ENCODE results near the gene PROSER1.

- TF ChIP-seq POLR2AphosphoS5 (IDR thresholded peaks at IDR 0.05; ENCODE audit: low read depth, low read length): no peak
- TF ChIP-seq TAF1 (IDR thresholded peaks at IDR 0.05; ENCODE audit: borderline replicate concordance, insufficient read depth, low read length): no peak
- no peak for TF ChIP-seq REST (IDR thresholded peaks at IDR 0.05; ENCODE audit: insufficient read depth in 1 of 2, low read depth in 2 of 2, low read length in 2 of 2)
- TF ChIP-seq SIN3A (IDR thresholded peaks at IDR 0.05; ENCODE audit: borderline replicate concordance, insufficient read depth, low read length): no peak
- TF ChIP-seq FOXP2 (optimal IDR thresholded peaks at IDR 0.05; ENCODE audit: borderline replicate concordance, extremely low read depth, extremely low read length, insufficient read depth): no peak
These were observed 444 bp downstream of the PROSER1 start for GRCh38 chr13:39037410-39037879.
